Measurements from ENCODE around the gene CCBE1. TPM values are rescaled to one million over a fixed set of nuclear protein-coding genes. Genes with fewer than 3 reads are reported as not detected.

The CCBE1 gene
- total RNA-seq, 1 experiment from 2014 or later: 0.09 TPM

- intact Hi-C loops (cut with micrococcal nuclease; ENCODE audit: unreplicated experiment): no loop called here
- Histone ChIP-seq H3K27me3 (replicated peaks; ENCODE audit: control insufficient read depth, insufficient read depth, low read length) (no peaks in the 10 kb centered on the region), H3K4me1 (no peaks in the 10 kb centered on the region), H3K9me3 (no peaks in the 10 kb centered on the region), H3K36me3 (ENCODE audit: control insufficient read depth, insufficient read depth, low read length) (no peaks in the 10 kb centered on the region), H3K4me3 (ENCODE audit: low read depth, low read length) (no peak overlapping the region)
- no peak for DNase-seq
- no peak overlapping the region for H3K27ac Mint-ChIP-seq (ENCODE audit: unreplicated experiment)
- peaks cover 10% of the 10 kb centered on the region for H3K27me3 Mint-ChIP-seq (ENCODE audit: insufficient read depth, unreplicated experiment)
- TF ChIP-seq CTCF (IDR thresholded peaks at IDR 0.05; ENCODE audit: insufficient read depth in 1 of 2, low read depth in 1 of 2, low read length in 1 of 2, severe bottlenecking in 1 of 2, unreplicated experiment in 1 of 2): no peak
- H3K9me3 Mint-ChIP-seq (ENCODE audit: unreplicated experiment): no peaks in the 10 kb centered on the region
- no peaks in the 10 kb centered on the region for H3K4me1 Mint-ChIP-seq (ENCODE audit: low read depth, unreplicated experiment)
- H3K36me3 Mint-ChIP-seq (ENCODE audit: insufficient read depth, unreplicated experiment): no peaks in the 10 kb centered on the region
- H3K4me3 Mint-ChIP-seq (ENCODE audit: unreplicated experiment): no peak overlapping the region
- no TSS peak for BruUV-seq (replicated peaks)
- ChIA-PET CTCF (no interaction called here), POLR2A (no interaction called here)
These were observed 58.1 kb downstream of the CCBE1 start for GRCh38 chr18:59639136-59639535.

GRCh38 chr18:59633961-59634485 lies 63.2 kb downstream of the CCBE1 start:
- POLR2A ChIA-PET: no interaction called here
- no peaks in the 10 kb centered on the region for H3K9me3 Mint-ChIP-seq (ENCODE audit: unreplicated experiment)
- no peak for TF ChIP-seq CTCF (IDR thresholded peaks at IDR 0.05; ENCODE audit: insufficient read depth in 1 of 2, low read depth in 1 of 2, low read length in 1 of 2, severe bottlenecking in 1 of 2, unreplicated experiment in 1 of 2)
- CTCF ChIA-PET: no interaction called here
- Histone ChIP-seq H3K27me3 (replicated peaks; ENCODE audit: control insufficient read depth, insufficient read depth, low read length) (no peaks in the 10 kb centered on the region), H3K9me3 (no peaks in the 10 kb centered on the region), H3K4me3 (ENCODE audit: low read depth, low read length) (no peak overlapping the region), H3K36me3 (ENCODE audit: control insufficient read depth, insufficient read depth, low read length) (no peaks in the 10 kb centered on the region), H3K4me1 (no peaks in the 10 kb centered on the region)
- no peaks in the 10 kb centered on the region for H3K4me1 Mint-ChIP-seq (ENCODE audit: low read depth, unreplicated experiment)
- H3K36me3 Mint-ChIP-seq (ENCODE audit: insufficient read depth, unreplicated experiment): no peaks in the 10 kb centered on the region
- intact Hi-C loops (cut with micrococcal nuclease; ENCODE audit: unreplicated experiment): no loop called here
- no peak overlapping the region for H3K4me3 Mint-ChIP-seq (ENCODE audit: unreplicated experiment)
- no peak for DNase-seq
- peaks cover 7% of the 10 kb centered on the region for H3K27me3 Mint-ChIP-seq (ENCODE audit: insufficient read depth, unreplicated experiment)
- no TSS peak for BruUV-seq (replicated peaks)
- H3K27ac Mint-ChIP-seq (ENCODE audit: unreplicated experiment): no peak overlapping the region

GRCh38 chr18:59633317-59633716 lies 63.9 kb downstream of the CCBE1 start:
- Mint-ChIP-seq H3K4me3 (ENCODE audit: unreplicated experiment) (no peak overlapping the region), H3K9me3 (ENCODE audit: unreplicated experiment) (no peaks in the 10 kb centered on the region), H3K27ac (ENCODE audit: unreplicated experiment) (no peak overlapping the region), H3K36me3 (ENCODE audit: insufficient read depth, unreplicated experiment) (no peaks in the 10 kb centered on the region), H3K27me3 (ENCODE audit: insufficient read depth, unreplicated experiment) (peaks cover 10% of the 10 kb centered on the region), H3K4me1 (ENCODE audit: low read depth, unreplicated experiment) (no peaks in the 10 kb centered on the region)
- no peaks in the 10 kb centered on the region for H3K27me3 ChIP-seq (replicated peaks; ENCODE audit: control insufficient read depth, insufficient read depth, low read length)
- H3K4me1 ChIP-seq: no peaks in the 10 kb centered on the region
- BruUV-seq (replicated peaks): no TSS peak
- H3K36me3 ChIP-seq (ENCODE audit: control insufficient read depth, insufficient read depth, low read length): no peaks in the 10 kb centered on the region
- POLR2A ChIA-PET: no interaction called here
- H3K4me3 ChIP-seq (ENCODE audit: low read depth, low read length): no peak overlapping the region
- DNase-seq: no peak
- H3K9me3 ChIP-seq: no peaks in the 10 kb centered on the region
- intact Hi-C loops (cut with micrococcal nuclease; ENCODE audit: unreplicated experiment): no loop called here
- TF ChIP-seq CTCF (IDR thresholded peaks at IDR 0.05; ENCODE audit: insufficient read depth in 1 of 2, low read depth in 1 of 2, low read length in 1 of 2, severe bottlenecking in 1 of 2, unreplicated experiment in 1 of 2): no peak
- CTCF ChIA-PET: no interaction called here
